Measurements from ENCODE around the gene NUDT14.

DNA sequence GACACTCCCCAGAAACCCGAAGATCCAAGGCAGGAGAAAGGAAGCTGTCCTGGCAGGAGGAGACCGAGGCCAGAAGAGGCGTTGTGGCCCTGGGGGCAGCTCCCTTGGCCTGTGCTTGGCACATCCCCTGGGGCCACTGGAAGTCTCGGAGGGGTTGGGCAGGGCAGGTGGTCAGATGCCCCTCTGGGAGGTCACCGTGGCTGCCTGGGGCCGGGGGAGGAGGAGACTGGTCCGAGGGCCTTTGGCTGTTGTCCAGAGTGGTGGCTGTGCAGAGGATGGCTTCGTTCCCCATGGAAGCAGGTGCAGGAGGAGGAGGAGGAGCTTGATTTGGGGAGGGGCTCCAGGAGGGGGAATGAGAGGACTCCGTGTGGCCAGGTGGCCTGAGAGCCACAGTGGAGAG lies 3.3 kb upstream of the NUDT14 start:
- TF ChIP-seq, protein P1, sequence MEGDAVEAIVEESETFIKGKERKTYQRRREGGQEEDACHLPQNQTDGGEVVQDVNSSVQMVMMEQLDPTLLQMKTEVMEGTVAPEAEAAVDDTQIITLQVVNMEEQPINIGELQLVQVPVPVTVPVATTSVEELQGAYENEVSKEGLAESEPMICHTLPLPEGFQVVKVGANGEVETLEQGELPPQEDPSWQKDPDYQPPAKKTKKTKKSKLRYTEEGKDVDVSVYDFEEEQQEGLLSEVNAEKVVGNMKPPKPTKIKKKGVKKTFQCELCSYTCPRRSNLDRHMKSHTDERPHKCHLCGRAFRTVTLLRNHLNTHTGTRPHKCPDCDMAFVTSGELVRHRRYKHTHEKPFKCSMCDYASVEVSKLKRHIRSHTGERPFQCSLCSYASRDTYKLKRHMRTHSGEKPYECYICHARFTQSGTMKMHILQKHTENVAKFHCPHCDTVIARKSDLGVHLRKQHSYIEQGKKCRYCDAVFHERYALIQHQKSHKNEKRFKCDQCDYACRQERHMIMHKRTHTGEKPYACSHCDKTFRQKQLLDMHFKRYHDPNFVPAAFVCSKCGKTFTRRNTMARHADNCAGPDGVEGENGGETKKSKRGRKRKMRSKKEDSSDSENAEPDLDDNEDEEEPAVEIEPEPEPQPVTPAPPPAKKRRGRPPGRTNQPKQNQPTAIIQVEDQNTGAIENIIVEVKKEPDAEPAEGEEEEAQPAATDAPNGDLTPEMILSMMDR (IDR thresholded peaks at IDR 0.05; ENCODE audit: borderline replicate concordance, extremely low read depth, low read length, poor library complexity, severe bottlenecking) = no peak
- no peak for TF ChIP-seq EZH2 (IDR thresholded peaks at IDR 0.05; ENCODE audit: borderline replicate concordance, low read depth, low read length, severe bottlenecking)
